H9 (cell line): ENCODE results near the gene KAT14. TPM values are rescaled to one million over a fixed set of nuclear protein-coding genes. Genes with fewer than 3 reads are reported as not detected.

Experiments used
- DNase-seq: peaks from one replicate; pipeline ENCODE4 v3.0.0-alpha.2; 2017
- H2AFZ ChIP-seq: one replicate; pipeline ENCODE4 v1.6.1; 2013; ENCODE audit warnings: mild to moderate bottlenecking, low read length, control low read depth, moderate library complexity
- H2AK5ac ChIP-seq: 2 replicates; pipeline ENCODE4 v1.6.1; 2013; ENCODE audit warnings: low read length, control low read depth, mixed read lengths; ENCODE audit not compliant: insufficient read length
- H2BK120ac ChIP-seq: one replicate; pipeline ENCODE4 v1.6.1; 2013; ENCODE audit warnings: low read depth, mild to moderate bottlenecking, low read length, control low read depth, inconsistent platforms; ENCODE audit not compliant: poor library complexity, severe bottlenecking
- H2BK12ac ChIP-seq: 2 replicates; pipeline ENCODE4 v1.6.1; 2013; ENCODE audit warnings: low read length, control low read depth, mixed read lengths, low read depth; ENCODE audit not compliant: insufficient read length
- H2BK15ac ChIP-seq: 2 replicates; pipeline ENCODE4 v1.6.1; 2013; ENCODE audit warnings: low read depth, low read length, control low read depth
- H2BK20ac ChIP-seq: one replicate; pipeline ENCODE4 v1.6.1; 2013; ENCODE audit warnings: low read depth, mild to moderate bottlenecking, low read length, control low read depth, inconsistent platforms; ENCODE audit not compliant: poor library complexity, severe bottlenecking
- H2BK5ac ChIP-seq: 2 replicates; pipeline ENCODE4 v1.6.1; 2013; ENCODE audit warnings: low read length, control low read depth, mixed read lengths; ENCODE audit not compliant: insufficient read length
- H3K14ac ChIP-seq: 2 replicates; pipeline ENCODE4 v1.6.1; 2013; ENCODE audit warnings: low read length, control low read depth; ENCODE audit not compliant: insufficient read depth
- H3K18ac ChIP-seq: 2 replicates; pipeline ENCODE4 v1.6.1; 2013; ENCODE audit warnings: low read depth, mild to moderate bottlenecking, mixed read lengths, low read length, control low read depth; ENCODE audit not compliant: insufficient read length
- H3K23ac ChIP-seq: 2 replicates; pipeline ENCODE4 v1.6.1; 2013; ENCODE audit warnings: low read length, control low read depth, mixed read lengths, low read depth; ENCODE audit not compliant: insufficient read length
- H3K23me2 ChIP-seq: 2 replicates; pipeline ENCODE4 v1.6.1; 2013; ENCODE audit warnings: low read depth, mild to moderate bottlenecking, mixed read lengths, low read length, control low read depth; ENCODE audit not compliant: insufficient read length, poor library complexity, severe bottlenecking
- H3K27ac ChIP-seq: 2 replicates; pipeline ENCODE4 v1.5.1; 2013; ENCODE audit warnings: low read length, control low read depth, mixed read lengths, low read depth; ENCODE audit not compliant: insufficient read length
- H3K27me3 ChIP-seq: 2 replicates; pipeline ENCODE4 v1.6.1; 2013; ENCODE audit warnings: low read length, control low read depth, inconsistent platforms; ENCODE audit not compliant: insufficient read depth
- H3K4ac ChIP-seq: 2 replicates; pipeline ENCODE4 v1.6.1; 2013; ENCODE audit warnings: low read depth, mild to moderate bottlenecking, control low read depth, inconsistent platforms, low read length, moderate library complexity
- H3K4me1 ChIP-seq: 2 replicates; pipeline ENCODE4 v1.6.1; 2013; ENCODE audit warnings: low read length, control low read depth, inconsistent platforms; ENCODE audit not compliant: insufficient read depth
- H3K4me2 ChIP-seq: 2 replicates; pipeline ENCODE4 v1.6.1; 2013; ENCODE audit warnings: low read length, control low read depth, mixed read lengths; ENCODE audit not compliant: insufficient read length, insufficient read depth
- H3K56ac ChIP-seq: 2 replicates; pipeline ENCODE4 v1.6.1; 2013; ENCODE audit warnings: low read depth, mild to moderate bottlenecking, mixed read lengths, low read length, control low read depth; ENCODE audit not compliant: insufficient read length
- H3K79me1 ChIP-seq: 2 replicates; pipeline ENCODE4 v1.6.1; 2013; ENCODE audit warnings: low read depth, mild to moderate bottlenecking, moderate library complexity, low read length, control low read depth, inconsistent platforms; ENCODE audit not compliant: insufficient read depth, poor library complexity, severe bottlenecking
- H3K79me2 ChIP-seq: 2 replicates; pipeline ENCODE4 v1.6.1; 2013; ENCODE audit warnings: low read length, control low read depth, inconsistent platforms; ENCODE audit not compliant: insufficient read depth
- H3K9ac ChIP-seq: 2 replicates; pipeline ENCODE4 v1.6.1; 2013; ENCODE audit warnings: low read length, control low read depth, mixed read lengths; ENCODE audit not compliant: insufficient read length; ENCODE audit errors: extremely low read depth
- H3K9me3 ChIP-seq: one replicate; pipeline ENCODE4 v1.6.1; 2013; ENCODE audit warnings: low read depth, low read length, inconsistent platforms; ENCODE audit not compliant: control insufficient read depth
- H3T11ph ChIP-seq: one replicate; pipeline ENCODE4 v1.6.1; 2013; ENCODE audit warnings: mild to moderate bottlenecking, low read length, control low read depth, inconsistent platforms
- H4K20me1 ChIP-seq: one replicate; pipeline ENCODE4 v1.6.1; 2013; ENCODE audit not compliant: control insufficient read depth, insufficient read length, insufficient read depth
- H4K5ac ChIP-seq: 2 replicates; pipeline ENCODE4 v1.6.1; 2013; ENCODE audit warnings: low read depth, mild to moderate bottlenecking, mixed read lengths, low read length, control low read depth; ENCODE audit not compliant: insufficient read length
- H4K8ac ChIP-seq: replicated peaks from 2 replicates; pipeline ENCODE4 v1.6.1; 2013; ENCODE audit warnings: low read length, control low read depth, mixed read lengths, low read depth; ENCODE audit not compliant: insufficient read length
- H4K91ac ChIP-seq: 2 replicates; pipeline ENCODE4 v1.6.1; 2013; ENCODE audit warnings: low read depth, mild to moderate bottlenecking, moderate library complexity, mixed read lengths, low read length, control low read depth; ENCODE audit not compliant: insufficient read length
- H3K27ac Mint-ChIP-seq, 3 experiments: 2 replicates in 2 of 3; 3 replicates in 1 of 3; pipeline ENCODE4 v1.8.0; 2020 to 2021; ENCODE audit warnings: mixed read lengths in 3 of 3, mild to moderate bottlenecking in 1 of 3, moderate library complexity in 1 of 3
- H3K27me3 Mint-ChIP-seq: 2 replicates; pipeline ENCODE4 v1.8.0; 2021; ENCODE audit warnings: low read depth, mild to moderate bottlenecking, moderate library complexity, mixed read lengths
- H3K36me3 Mint-ChIP-seq, 3 experiments: 2 replicates in 2 of 3; 3 replicates in 1 of 3; pipeline ENCODE4 v1.8.0; 2020 to 2021; ENCODE audit warnings: low read depth in 3 of 3, mixed read lengths in 3 of 3; ENCODE audit not compliant: insufficient read depth in 1 of 3
- H3K4me1 Mint-ChIP-seq, 2 experiments: 2 replicates each; pipeline ENCODE4 v1.8.0; 2020; ENCODE audit warnings: mixed read lengths in 2 of 2
- H3K4me3 Mint-ChIP-seq, 2 experiments: 2 replicates in 1 of 2; 3 replicates in 1 of 2; pipeline ENCODE4 v1.8.0; 2020 to 2021; ENCODE audit warnings: mild to moderate bottlenecking in 2 of 2, mixed read lengths in 2 of 2, moderate library complexity in 1 of 2
- H3K9me3 Mint-ChIP-seq, 2 experiments: 2 replicates in 1 of 2; 3 replicates in 1 of 2; pipeline ENCODE4 v1.8.0; 2020; ENCODE audit warnings: mild to moderate bottlenecking in 2 of 2, mixed read lengths in 2 of 2, moderate library complexity in 1 of 2
- WGBS: extraction: QIAGEN DNeasy Blood & Tissue Kit; methylation state at CpG from one replicate; pipeline ENCODE4 v1.1.7; 2013; ENCODE audit warnings: missing lambda C conversion rate, low lambda C conversion rate, mixed read lengths; ENCODE audit not compliant: insufficient read length; ENCODE audit errors: extremely low coverage; 5-methylcytosine and 5-hydroxymethylcytosine counted together
- total RNA-seq: library from RNA; stranded (reverse); gene quantifications from 2 replicates; pipeline ENCODE4 v1.2.1, GENCODE V29; 2021
- TF ChIP-seq, protein P1 (sequence below): fragments of 200-600 bp; sonication (generic); conservative IDR thresholded peaks from 3 replicates; pipeline ENCODE4 v1.8.0; 2021; ENCODE audit warnings: antibody characterized with exemption, mild to moderate bottlenecking

KAT14 gene
- total RNA-seq, 1 experiment from 2014 or later: 19.2 TPM

DNA sequence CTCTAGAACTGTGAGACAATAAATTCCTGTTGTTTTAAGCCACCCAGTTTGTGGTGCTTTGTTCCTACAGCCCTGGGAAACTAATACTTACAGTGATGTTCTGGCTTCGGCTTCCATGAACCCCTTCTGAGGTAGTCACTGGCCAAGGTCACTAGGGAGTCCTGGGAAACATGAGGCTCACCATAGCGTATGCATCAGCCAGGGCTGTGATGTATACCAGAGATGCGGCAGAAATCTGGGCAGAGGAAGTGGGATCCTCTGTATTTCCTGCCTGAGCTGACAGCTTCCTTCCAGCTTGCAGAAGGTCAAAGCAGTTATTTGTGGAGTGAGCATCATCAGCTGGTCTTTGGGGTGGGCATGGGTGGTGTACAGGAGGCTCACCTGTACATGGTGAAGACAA, 27.9 kb downstream of the KAT14 start:
- Histone ChIP-seq H2AFZ (no peak overlapping the region), H3K4me2 (no peak overlapping the region), H3K9me3 (no peaks in the 10 kb centered on the region), H2BK120ac (peak overlapping the region; percentile 29), H3K79me2 (no peaks in the 10 kb centered on the region), H4K8ac (no peak overlapping the region), H3K79me1 (peaks cover 6% of the 10 kb centered on the region), H3K14ac (peak overlapping the region; percentile 55; the same call in 1 of the 2 replicates), H4K20me1 (no peaks in the 10 kb centered on the region), H3T11ph (peak overlapping the region; percentile 13), H3K4me1 (peaks cover 3% of the 10 kb centered on the region; the same call in 1 of the 2 replicates), H2AK5ac (no peak overlapping the region), H4K5ac (peak overlapping the region; percentile 27), H2BK12ac (no peak overlapping the region), H3K9ac (no peak overlapping the region), H3K4ac (no peak overlapping the region), H3K18ac (no peak overlapping the region), H3K56ac (no peak overlapping the region), H3K27me3 (no peaks in the 10 kb centered on the region), H3K23ac (no peak overlapping the region), H2BK20ac (no peak overlapping the region), H2BK15ac (no peak overlapping the region), H3K23me2 (no peaks in the 10 kb centered on the region), H2BK5ac (no peak overlapping the region), H3K27ac (no peak overlapping the region), H4K91ac (no peak overlapping the region)
- peaks cover 15 to 41% (median 35%) of the 10 kb centered on the region in 3 experiments; a peak in 6 of 7 replicates for H3K36me3 Mint-ChIP-seq
- no CpG with 5 or more reads among the region's 3 CpGs for WGBS
- no peak for DNase-seq
- H3K27ac Mint-ChIP-seq: peak overlapping the region; percentile 9 to 90 (median 23); a peak in 3 of 7 replicates
- no peaks in the 10 kb centered on the region for H3K27me3 Mint-ChIP-seq
- no peak overlapping the region for H3K4me3 Mint-ChIP-seq
- H3K4me1 Mint-ChIP-seq: peaks cover 25 to 28% of the 10 kb centered on the region in 2 experiments
- H3K9me3 Mint-ChIP-seq: no peaks in the 10 kb centered on the region
- TF ChIP-seq, protein P1, sequence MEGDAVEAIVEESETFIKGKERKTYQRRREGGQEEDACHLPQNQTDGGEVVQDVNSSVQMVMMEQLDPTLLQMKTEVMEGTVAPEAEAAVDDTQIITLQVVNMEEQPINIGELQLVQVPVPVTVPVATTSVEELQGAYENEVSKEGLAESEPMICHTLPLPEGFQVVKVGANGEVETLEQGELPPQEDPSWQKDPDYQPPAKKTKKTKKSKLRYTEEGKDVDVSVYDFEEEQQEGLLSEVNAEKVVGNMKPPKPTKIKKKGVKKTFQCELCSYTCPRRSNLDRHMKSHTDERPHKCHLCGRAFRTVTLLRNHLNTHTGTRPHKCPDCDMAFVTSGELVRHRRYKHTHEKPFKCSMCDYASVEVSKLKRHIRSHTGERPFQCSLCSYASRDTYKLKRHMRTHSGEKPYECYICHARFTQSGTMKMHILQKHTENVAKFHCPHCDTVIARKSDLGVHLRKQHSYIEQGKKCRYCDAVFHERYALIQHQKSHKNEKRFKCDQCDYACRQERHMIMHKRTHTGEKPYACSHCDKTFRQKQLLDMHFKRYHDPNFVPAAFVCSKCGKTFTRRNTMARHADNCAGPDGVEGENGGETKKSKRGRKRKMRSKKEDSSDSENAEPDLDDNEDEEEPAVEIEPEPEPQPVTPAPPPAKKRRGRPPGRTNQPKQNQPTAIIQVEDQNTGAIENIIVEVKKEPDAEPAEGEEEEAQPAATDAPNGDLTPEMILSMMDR: no peak
